Measurements from ENCODE around the gene KRT74.

DNA sequence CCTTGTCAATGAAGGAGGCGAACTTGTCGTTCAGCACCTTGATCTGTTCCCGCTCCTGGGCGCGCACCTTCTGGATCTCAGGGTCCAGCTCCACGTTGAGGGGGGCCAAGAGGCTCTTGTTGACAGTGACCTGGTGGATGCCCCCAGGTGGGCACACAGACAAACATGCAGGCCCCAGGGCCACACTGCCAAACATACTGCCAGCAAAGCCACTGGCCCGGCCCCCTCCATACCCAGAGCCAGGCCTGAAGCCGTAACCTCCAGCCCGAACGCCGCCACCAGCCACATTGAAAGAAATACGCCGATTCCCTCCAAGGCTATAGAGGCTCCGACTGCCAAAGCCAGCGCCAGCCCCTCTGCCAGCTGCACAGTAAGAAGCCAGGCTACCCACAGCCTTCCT is 337 bp downstream of the KRT74 start:
- TF ChIP-seq EZH2 (IDR thresholded peaks at IDR 0.05; ENCODE audit: low read length) = no peak
- TF ChIP-seq, protein P1, sequence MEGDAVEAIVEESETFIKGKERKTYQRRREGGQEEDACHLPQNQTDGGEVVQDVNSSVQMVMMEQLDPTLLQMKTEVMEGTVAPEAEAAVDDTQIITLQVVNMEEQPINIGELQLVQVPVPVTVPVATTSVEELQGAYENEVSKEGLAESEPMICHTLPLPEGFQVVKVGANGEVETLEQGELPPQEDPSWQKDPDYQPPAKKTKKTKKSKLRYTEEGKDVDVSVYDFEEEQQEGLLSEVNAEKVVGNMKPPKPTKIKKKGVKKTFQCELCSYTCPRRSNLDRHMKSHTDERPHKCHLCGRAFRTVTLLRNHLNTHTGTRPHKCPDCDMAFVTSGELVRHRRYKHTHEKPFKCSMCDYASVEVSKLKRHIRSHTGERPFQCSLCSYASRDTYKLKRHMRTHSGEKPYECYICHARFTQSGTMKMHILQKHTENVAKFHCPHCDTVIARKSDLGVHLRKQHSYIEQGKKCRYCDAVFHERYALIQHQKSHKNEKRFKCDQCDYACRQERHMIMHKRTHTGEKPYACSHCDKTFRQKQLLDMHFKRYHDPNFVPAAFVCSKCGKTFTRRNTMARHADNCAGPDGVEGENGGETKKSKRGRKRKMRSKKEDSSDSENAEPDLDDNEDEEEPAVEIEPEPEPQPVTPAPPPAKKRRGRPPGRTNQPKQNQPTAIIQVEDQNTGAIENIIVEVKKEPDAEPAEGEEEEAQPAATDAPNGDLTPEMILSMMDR (optimal IDR thresholded peaks at IDR 0.05 in 1 of 3, IDR thresholded peaks at IDR 0.05 in 1 of 3, conservative IDR thresholded peaks at IDR 0.05 in 1 of 3; ENCODE audit: extremely low read depth in 1 of 3, insufficient read depth in 2 of 3, low read length in 3 of 3) = no peak
